ENCODE results near the gene SUGCT.

Gene SUGCT

DNA sequence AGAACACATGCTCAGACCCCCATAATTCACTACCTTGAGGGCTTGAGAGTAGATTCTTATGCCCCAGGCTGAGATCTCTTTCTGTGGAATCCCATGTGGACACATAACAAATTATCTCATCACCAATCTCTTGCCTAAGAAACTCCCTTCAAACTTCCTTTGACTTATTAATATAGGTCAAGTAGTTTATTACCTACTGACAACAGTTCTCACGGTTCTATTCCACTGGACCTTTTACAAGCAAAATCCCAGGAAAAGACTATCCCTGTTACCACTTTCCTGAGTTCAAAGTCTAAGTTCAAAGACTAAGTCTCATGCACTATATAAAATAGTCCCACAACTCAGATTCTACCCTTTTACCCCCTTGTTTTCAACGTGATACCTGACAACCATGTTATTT lies 754.7 kb downstream of the SUGCT start:
- no peak for DNase-seq

DNA sequence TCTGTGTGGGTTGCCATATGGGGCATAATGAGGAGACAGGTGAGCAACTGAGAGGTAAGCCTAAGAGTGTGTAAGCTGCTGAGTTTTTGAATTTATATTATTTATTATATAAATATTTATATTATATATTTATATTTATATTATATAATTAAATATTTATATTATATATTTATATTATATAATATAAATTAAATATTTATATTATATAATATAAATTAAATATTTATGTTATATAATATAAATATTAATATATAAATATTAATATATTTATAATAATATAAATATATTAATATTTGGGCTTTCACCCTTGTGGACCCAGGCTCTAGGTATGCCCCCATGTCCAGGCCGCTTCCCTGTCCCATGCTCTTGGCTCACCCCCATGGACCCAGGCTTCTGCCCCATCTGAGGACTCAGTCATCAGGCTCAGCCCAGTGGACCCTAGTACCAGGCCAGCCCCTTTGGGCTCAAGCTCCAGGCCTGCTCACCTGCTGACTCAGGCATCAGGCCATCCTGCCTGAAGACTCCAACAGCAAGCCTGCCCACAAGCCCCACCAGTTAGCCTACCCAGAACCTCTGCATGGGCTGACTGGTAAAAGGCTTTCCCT lies 755.4 kb downstream of the SUGCT start:
- no peak for DNase-seq

GRCh38 chr7:40891232-40891631 lies 756.4 kb downstream of the SUGCT start:
- DNase-seq: no peak

DNA sequence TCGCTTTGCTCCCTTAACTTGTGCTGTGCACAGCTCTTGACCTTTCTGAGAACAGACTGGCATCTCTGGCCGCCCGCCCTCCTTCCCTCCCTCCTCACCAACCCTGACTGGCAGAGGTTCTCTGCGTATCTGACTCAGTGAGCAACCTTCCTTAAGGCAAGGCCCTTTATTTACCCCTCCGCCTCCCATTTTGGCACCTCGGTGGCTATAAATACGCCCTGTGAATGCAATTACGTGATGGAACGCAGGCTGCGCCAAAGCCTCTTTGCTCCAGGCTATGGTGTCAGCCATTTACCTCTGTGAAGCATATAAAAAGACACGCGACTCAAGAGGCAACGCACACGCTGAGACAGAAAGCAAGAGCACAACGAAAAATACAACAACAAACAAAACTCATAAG lies 764.3 kb downstream of the SUGCT start:
- DNase-seq: no peak

- no peak for DNase-seq
These were observed 765.1 kb downstream of the SUGCT start for GRCh38 chr7:40899636-40900507.

DNA sequence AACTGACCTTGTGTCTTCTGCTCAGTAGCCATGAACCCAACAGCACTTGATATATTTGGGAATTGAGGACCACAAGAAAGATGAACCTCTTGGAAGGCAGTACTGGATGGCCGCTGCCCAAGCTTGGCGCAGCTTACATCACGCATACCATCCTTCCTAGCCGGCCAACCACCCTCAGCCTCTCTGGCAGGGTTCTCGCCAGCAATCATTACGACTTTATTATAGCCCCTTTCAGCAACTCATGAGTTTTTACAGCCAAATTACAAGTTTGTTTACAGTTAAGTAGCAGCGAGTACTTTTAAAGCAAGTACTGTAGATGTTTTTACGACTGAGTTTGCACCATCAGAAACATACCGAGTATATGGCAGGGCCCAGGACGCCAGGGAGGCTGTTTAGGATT lies 769.1 kb downstream of the SUGCT start:
- no peak for DNase-seq

GRCh38 chr7:40907286-40907685 lies 772.5 kb downstream of the SUGCT start:
- no peak for DNase-seq

DNA sequence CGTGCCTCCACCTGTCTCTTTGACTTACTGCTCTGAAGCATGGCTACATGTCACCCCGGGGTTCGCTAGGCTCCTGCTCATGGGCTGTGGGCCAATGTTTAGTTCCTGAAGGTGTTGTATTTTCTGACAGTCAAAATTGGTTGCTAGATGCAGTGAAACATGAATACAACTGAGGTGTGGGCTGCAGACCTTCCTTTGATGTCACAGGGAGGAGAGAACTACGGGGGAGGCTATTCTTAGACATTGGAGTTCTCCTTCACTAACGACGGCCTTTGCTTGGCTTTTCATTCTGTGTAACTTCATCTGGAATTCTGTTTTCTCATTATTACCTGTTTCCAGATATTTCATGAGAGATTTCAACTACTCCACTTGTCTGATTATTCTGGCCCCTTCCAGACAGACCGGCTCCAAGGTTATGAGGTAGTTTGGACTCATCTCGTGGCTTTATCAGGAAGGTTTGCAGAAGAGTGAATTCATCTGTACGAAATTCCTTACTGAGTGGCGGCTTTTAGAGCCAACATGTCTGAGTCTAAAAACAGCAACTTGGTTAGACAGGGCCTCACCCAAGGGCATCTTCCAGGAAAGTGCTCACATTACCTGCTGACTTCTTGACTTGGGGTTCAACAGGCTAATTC lies 774.7 kb downstream of the SUGCT start:
- no peak for DNase-seq
